ENCODE measurements around the gene PANK1.

DNA sequence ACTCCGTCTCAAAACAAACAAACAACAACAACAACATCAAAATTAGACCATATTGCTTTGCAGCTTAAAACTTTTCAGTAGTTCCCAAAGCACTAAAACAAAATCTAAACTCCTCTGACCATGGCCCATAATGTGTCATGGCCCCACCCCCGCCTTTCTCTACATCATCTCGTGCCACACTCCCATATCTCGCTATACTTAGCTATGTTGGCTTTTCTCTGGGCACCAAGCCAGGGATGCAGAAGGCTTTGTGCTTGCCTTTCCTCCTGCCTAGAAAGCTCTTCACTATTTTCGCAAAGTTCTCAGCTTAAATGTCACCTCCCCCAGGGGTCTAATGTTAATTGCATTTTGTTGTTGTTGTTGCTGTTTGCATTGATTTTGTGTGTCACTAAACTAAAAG is 94.5 kb downstream of the PANK1 start:
- TF ChIP-seq, protein P1, sequence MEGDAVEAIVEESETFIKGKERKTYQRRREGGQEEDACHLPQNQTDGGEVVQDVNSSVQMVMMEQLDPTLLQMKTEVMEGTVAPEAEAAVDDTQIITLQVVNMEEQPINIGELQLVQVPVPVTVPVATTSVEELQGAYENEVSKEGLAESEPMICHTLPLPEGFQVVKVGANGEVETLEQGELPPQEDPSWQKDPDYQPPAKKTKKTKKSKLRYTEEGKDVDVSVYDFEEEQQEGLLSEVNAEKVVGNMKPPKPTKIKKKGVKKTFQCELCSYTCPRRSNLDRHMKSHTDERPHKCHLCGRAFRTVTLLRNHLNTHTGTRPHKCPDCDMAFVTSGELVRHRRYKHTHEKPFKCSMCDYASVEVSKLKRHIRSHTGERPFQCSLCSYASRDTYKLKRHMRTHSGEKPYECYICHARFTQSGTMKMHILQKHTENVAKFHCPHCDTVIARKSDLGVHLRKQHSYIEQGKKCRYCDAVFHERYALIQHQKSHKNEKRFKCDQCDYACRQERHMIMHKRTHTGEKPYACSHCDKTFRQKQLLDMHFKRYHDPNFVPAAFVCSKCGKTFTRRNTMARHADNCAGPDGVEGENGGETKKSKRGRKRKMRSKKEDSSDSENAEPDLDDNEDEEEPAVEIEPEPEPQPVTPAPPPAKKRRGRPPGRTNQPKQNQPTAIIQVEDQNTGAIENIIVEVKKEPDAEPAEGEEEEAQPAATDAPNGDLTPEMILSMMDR (IDR thresholded peaks at IDR 0.05): no peak
- TF ChIP-seq ZFX (IDR thresholded peaks at IDR 0.05; ENCODE audit: borderline replicate concordance): no peak
